ENCODE results near the gene IL1RAPL2. TPM values are rescaled to one million over a fixed set of nuclear protein-coding genes. Genes with fewer than 3 reads are reported as not detected.

IL1RAPL2 gene
- total and polyA plus RNA-seq, 2 donors (not counting 3 experiments of a cell fraction or from before 2014, with no cell fraction given): not detected

DNA sequence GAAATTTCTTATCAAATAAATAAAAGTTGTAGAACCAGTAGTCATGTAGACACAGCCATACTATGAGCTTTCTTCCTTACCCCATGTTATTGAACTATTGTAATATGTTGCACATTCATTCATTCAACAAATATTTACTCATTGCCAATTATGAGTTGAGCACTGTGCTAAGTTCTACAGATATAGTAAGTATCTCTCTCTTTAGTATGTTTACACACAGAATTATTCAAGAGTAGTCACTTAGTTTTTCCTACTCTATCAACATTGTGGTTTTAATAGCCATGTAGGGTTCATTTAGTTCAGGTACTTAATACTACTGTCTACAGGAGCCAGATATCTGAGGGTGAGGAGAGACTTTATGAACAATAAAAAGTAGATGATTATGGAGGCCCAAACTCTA, 568.3 kb downstream of the IL1RAPL2 start:
- dilution Hi-C loops (cut with MboI; ENCODE audit: extremely low pct_ligation_motif_present, low sequenced_read_pairs) (no loop called here), intact Hi-C loops (cut with micrococcal nuclease) (no loop called here)
- CTCF ChIA-PET: no interaction called here
- Histone ChIP-seq H3K36me3 (ENCODE audit: control insufficient read depth in 2 of 2, extremely low read depth in 1 of 2, insufficient read depth in 2 of 2, low read length in 2 of 2) (no peaks in the 10 kb centered on the region), H3K79me2 (ENCODE audit: control insufficient read depth, insufficient read depth, low read length) (no peaks in the 10 kb centered on the region), H3K9me1 (replicated peaks; ENCODE audit: control insufficient read depth, extremely low read depth, insufficient read depth, low read length) (no peaks in the 10 kb centered on the region), H4K20me1 (replicated peaks; ENCODE audit: control insufficient read depth, extremely low read depth, insufficient read depth, low read length) (no peaks in the 10 kb centered on the region), H3K4me3 (replicated peaks in 1 of 3; ENCODE audit: insufficient read depth in 1 of 3, low read depth in 1 of 3, low read length in 3 of 3) (no peak overlapping the region), H3K27me3 (ENCODE audit: control insufficient read depth in 2 of 2, insufficient read depth in 2 of 2, low read length in 2 of 2) (no peaks in the 10 kb centered on the region), H3K9me3 (replicated peaks; ENCODE audit: control insufficient read depth, insufficient read depth, low read length) (no peaks in the 10 kb centered on the region), H3K4me1 (ENCODE audit: control insufficient read depth, extremely low read depth, insufficient read depth, low read length) (no peaks in the 10 kb centered on the region), H3K27ac (ENCODE audit: insufficient read depth, low read depth, low read length) (no peak overlapping the region), H3K9ac (replicated peaks; ENCODE audit: extremely low read depth, insufficient read depth, low read length) (no peak overlapping the region), H3K4me2 (ENCODE audit: insufficient read depth, low read length) (no peak overlapping the region), H2AFZ (ENCODE audit: low read depth, low read length) (no peak overlapping the region)
- no peak for DNase-seq (ENCODE audit: low read depth, low spot score)
- BruUV-seq (replicated peaks): no TSS peak
- TF ChIP-seq GATA2 (IDR thresholded peaks at IDR 0.05; ENCODE audit: insufficient read depth, insufficient read length, low read depth, low read length): no peak
- TF ChIP-seq POLR2A (IDR thresholded peaks at IDR 0.05; ENCODE audit: low read depth, low read length): no peak
- TF ChIP-seq MYC (IDR thresholded peaks at IDR 0.05; ENCODE audit: low read depth, low read length): no peak
- TF ChIP-seq, protein P1, sequence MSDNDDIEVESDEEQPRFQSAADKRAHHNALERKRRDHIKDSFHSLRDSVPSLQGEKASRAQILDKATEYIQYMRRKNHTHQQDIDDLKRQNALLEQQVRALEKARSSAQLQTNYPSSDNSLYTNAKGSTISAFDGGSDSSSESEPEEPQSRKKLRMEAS (IDR thresholded peaks at IDR 0.05; ENCODE audit: insufficient read depth, insufficient read length): no peak
- no peak for TF ChIP-seq EZH2 (IDR thresholded peaks at IDR 0.05; ENCODE audit: borderline replicate concordance, low read depth, low read length, severe bottlenecking)
- TF ChIP-seq JUN (IDR thresholded peaks at IDR 0.05; ENCODE audit: borderline replicate concordance, insufficient read depth, insufficient read length, low read depth): no peak
- TF ChIP-seq FOS (IDR thresholded peaks at IDR 0.05; ENCODE audit: borderline replicate concordance, insufficient read depth, low read length): no peak
- TF ChIP-seq, protein P2, sequence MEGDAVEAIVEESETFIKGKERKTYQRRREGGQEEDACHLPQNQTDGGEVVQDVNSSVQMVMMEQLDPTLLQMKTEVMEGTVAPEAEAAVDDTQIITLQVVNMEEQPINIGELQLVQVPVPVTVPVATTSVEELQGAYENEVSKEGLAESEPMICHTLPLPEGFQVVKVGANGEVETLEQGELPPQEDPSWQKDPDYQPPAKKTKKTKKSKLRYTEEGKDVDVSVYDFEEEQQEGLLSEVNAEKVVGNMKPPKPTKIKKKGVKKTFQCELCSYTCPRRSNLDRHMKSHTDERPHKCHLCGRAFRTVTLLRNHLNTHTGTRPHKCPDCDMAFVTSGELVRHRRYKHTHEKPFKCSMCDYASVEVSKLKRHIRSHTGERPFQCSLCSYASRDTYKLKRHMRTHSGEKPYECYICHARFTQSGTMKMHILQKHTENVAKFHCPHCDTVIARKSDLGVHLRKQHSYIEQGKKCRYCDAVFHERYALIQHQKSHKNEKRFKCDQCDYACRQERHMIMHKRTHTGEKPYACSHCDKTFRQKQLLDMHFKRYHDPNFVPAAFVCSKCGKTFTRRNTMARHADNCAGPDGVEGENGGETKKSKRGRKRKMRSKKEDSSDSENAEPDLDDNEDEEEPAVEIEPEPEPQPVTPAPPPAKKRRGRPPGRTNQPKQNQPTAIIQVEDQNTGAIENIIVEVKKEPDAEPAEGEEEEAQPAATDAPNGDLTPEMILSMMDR (IDR thresholded peaks at IDR 0.05; ENCODE audit: extremely low read depth in 1 of 2, insufficient read depth in 1 of 2, low read depth in 1 of 2, low read length in 2 of 2): no peak
- no peak for TF ChIP-seq POLR2AphosphoS5 (IDR thresholded peaks at IDR 0.05; ENCODE audit: insufficient read depth, low read depth, low read length)
- FAIRE-seq: no peak
- POLR2A ChIA-PET: no interaction called here
